Transverse colon (tissue), 4 donors: ENCODE measurements around the gene RBM47. TPM values are rescaled to one million over a fixed set of nuclear protein-coding genes. Genes with fewer than 3 reads are reported as not detected.

Experiments
- DNase-seq: peaks from one replicate; pipeline ENCODE4 v3.0.0-alpha.2; 2019
- H3K27ac ChIP-seq, 4 donors: fragments of 200-600 bp; sonication (generic); 2 replicates each; pipeline ENCODE4 v1.5.1; 2016 to 2018; ENCODE audit warnings: inconsistent platforms in 4 of 4
- H3K27me3 ChIP-seq: fragments of 200-600 bp; sonication (generic); 2 replicates; pipeline ENCODE4 v1.5.1; 2017; ENCODE audit warnings: inconsistent platforms
- H3K36me3 ChIP-seq, 4 donors: fragments of 200-600 bp; sonication (generic); 2 replicates each; pipeline ENCODE4 v1.5.1; 2017 to 2019; ENCODE audit warnings: inconsistent platforms in 4 of 4
- H3K4me1 ChIP-seq, 4 donors: fragments of 200-600 bp; sonication (generic); 2 replicates each; pipeline ENCODE4 v1.5.1; 2017 to 2020; ENCODE audit warnings: inconsistent platforms in 4 of 4
- H3K4me3 ChIP-seq, 4 donors: fragments of 200-600 bp; sonication (generic); 1 replicate in 1 of 4; 2 replicates in 3 of 4; pipeline versions ENCODE4 v1.5.1 to v1.6.1; 2017 to 2019; ENCODE audit warnings: inconsistent platforms in 4 of 4
- H3K9me3 ChIP-seq, 2 donors: fragments of 200-600 bp; sonication (generic); 2 replicates each; pipeline ENCODE4 v1.5.1; 2017 to 2019; ENCODE audit warnings: inconsistent platforms in 2 of 2
- CTCF ChIP-seq, 5 experiments: fragments of 200-600 bp in 3 of 5; fragments of 450-650 bp in 2 of 5; sonication (generic) in 3 of 5; IDR thresholded peaks; 1 replicate in 2 of 5; 2 replicates in 3 of 5; pipeline ENCODE4 v1.5.1; 2016 to 2017; ENCODE audit warnings: antibody characterized with exemption in 5 of 5, inconsistent platforms in 3 of 5, mild to moderate bottlenecking in 2 of 5, moderate library complexity in 1 of 5
- EP300 ChIP-seq: sonication (generic); formaldehyde crosslinking; IDR thresholded peaks from one replicate; pipeline ENCODE4 v1.6.1; 2017; ENCODE audit warnings: antibody characterized with exemption, low read depth
- POLR2A ChIP-seq: fragments of 450-650 bp; IDR thresholded peaks from one replicate; pipeline ENCODE4 v1.6.1; 2016; ENCODE audit warnings: antibody characterized with exemption, mild to moderate bottlenecking, moderate library complexity
- POLR2AphosphoS5 ChIP-seq, 3 donors: sonication (generic); formaldehyde crosslinking; IDR thresholded peaks; one replicate each; pipeline ENCODE4 v1.6.1; 2016; ENCODE audit warnings: antibody characterized with exemption in 3 of 3
- WGBS, 2 donors: methylation state at CpG; one replicate each; pipeline ENCODE4 v1.1.5; 2018; ENCODE audit warnings: low coverage in 1 of 2; 5-methylcytosine and 5-hydroxymethylcytosine counted together
- in situ Hi-C, 4 donors: fragments of 200-750 bp; cut with MboI; loops; one replicate each; pipeline versions ENCODE4 v1.15.0 to v1.15.1; 2017; ENCODE audit warnings: low sequenced_read_pairs in 3 of 4, low pct_ligation_motif_present in 1 of 4, low pct_unique_long_range_greater_than_20kb in 1 of 4
- intact Hi-C: fragments of 100-400 bp; cut with DNase I; formaldehyde crosslinking; loops from one replicate; pipeline ENCODE4 v1.15.1; 2023; ENCODE audit warnings: low total_unique reads
- total RNA-seq, 4 donors: library from RNA; depleted of rRNA; stranded (reverse); fragments of >200 nt; gene quantifications; one replicate each; pipeline ENCODE4 v1.1.0, GENCODE V29; 2016

RBM47 gene
- total RNA-seq, 4 donors from 2014 or later, result 273 to 667 (median 572) TPM

- no peak overlapping the region for H3K4me3 ChIP-seq
- DNase-seq, result no peak
- intact Hi-C loops (no loop called here), in situ Hi-C loops (no loop called here)
- 80 to 90% methylated on average over 2 to 3 of the region's 3 CpGs for WGBS, 2 donors
- no peak overlapping the region for H3K27ac ChIP-seq
- no peaks in the 10 kb centered on the region for H3K27me3 ChIP-seq
- H3K4me1 ChIP-seq, result peaks cover 0 to 7% (median 0%) of the 10 kb centered on the region in 4 donors
- no peak for TF ChIP-seq CTCF (IDR thresholded peaks at IDR 0.05)
- no peak for TF ChIP-seq EP300
- no peak for TF ChIP-seq POLR2AphosphoS5 (IDR thresholded peaks at IDR 0.05)
- no peak for TF ChIP-seq POLR2A
- H3K36me3 ChIP-seq, result peaks cover 0 to 16% (median 6%) of the 10 kb centered on the region in 4 donors
- H3K9me3 ChIP-seq, result no peaks in the 10 kb centered on the region
Measured at GRCh38 chr4:40427128-40427527, 202.5 kb downstream of the RBM47 start.

- TF ChIP-seq POLR2AphosphoS5 (IDR thresholded peaks at IDR 0.05) (no peak), CTCF (IDR thresholded peaks at IDR 0.05) (no peak), EP300 (no peak), POLR2A (no peak)
- in situ Hi-C loops, result no loop called here
- H3K36me3 ChIP-seq, result peaks cover 0 to 16% (median 6%) of the 10 kb centered on the region in 4 donors
- H3K27ac ChIP-seq, result no peak overlapping the region
- peaks cover 0 to 12% (median 0%) of the 10 kb centered on the region in 4 donors for H3K4me1 ChIP-seq
- H3K4me3 ChIP-seq, result no peak overlapping the region
- intact Hi-C loops, result no loop called here
- no peak for DNase-seq
- H3K27me3 ChIP-seq, result no peaks in the 10 kb centered on the region
- 87 to 94% methylated on average over 6 to 24 of the region's 24 CpGs for WGBS, 2 donors
- H3K9me3 ChIP-seq, result no peaks in the 10 kb centered on the region
Measured at GRCh38 chr4:40425799-40426574, 203.7 kb downstream of the RBM47 start.

- Histone ChIP-seq H3K4me3 (no peak overlapping the region), H3K36me3 (peaks cover 0 to 16% (median 6%) of the 10 kb centered on the region in 4 donors), H3K9me3 (no peaks in the 10 kb centered on the region), H3K27me3 (no peaks in the 10 kb centered on the region), H3K27ac (no peak overlapping the region), H3K4me1 (peaks cover 0 to 34% (median 12%) of the 10 kb centered on the region in 4 donors)
- DNase-seq, result no peak
- 93 to 94% methylated on average over 3 of the region's 3 CpGs for WGBS, 2 donors
- in situ Hi-C loops, result no loop called here
- no peak for TF ChIP-seq POLR2A
- TF ChIP-seq CTCF (IDR thresholded peaks at IDR 0.05), result no peak
- no peak for TF ChIP-seq POLR2AphosphoS5 (IDR thresholded peaks at IDR 0.05)
- no peak for TF ChIP-seq EP300
- intact Hi-C loops, result no loop called here
Measured at GRCh38 chr4:40423735-40424134, 205.9 kb downstream of the RBM47 start.

- in situ Hi-C loops, result no loop called here
- DNase-seq, result no peak
- Histone ChIP-seq H3K4me1 (peaks cover 0 to 42% (median 17%) of the 10 kb centered on the region in 4 donors), H3K36me3 (peaks cover 0 to 12% (median 5%) of the 10 kb centered on the region in 4 donors), H3K27me3 (no peaks in the 10 kb centered on the region), H3K4me3 (no peak overlapping the region), H3K27ac (peak overlapping the region in 1 of 4 donors; percentile 46), H3K9me3 (no peaks in the 10 kb centered on the region)
- WGBS, 2 donors, result 83 to 91% methylated on average over 4 to 7 of the region's 7 CpGs
- TF ChIP-seq EP300, result no peak
- peak in 2 of 3 donors; percentile 12 to 26 for TF ChIP-seq POLR2AphosphoS5 (IDR thresholded peaks at IDR 0.05)
- intact Hi-C loops, result no loop called here
Measured at GRCh38 chr4:40421839-40422708, 207.6 kb downstream of the RBM47 start.
